Measurements from ENCODE around the gene PNMA6F.

DNA sequence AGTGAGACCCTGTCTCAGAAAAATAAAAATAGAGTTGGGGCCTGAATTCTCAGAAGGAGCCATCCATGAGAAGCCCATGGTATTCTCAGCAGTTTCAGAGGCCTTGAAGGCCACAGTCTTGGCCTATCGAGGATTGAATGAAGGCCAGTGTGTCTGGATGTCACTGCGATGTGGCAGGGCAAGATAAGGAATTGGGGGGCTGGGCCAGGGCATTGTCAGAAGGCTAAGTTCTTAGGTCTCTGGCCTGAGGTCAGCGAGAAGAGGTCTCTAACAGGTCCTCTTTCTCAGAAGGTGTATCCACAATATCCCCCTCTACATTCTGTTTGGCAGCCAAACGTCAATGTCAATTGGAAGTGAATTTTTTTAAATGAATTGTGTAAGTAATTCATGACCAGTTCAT lies 18.1 kb upstream of the PNMA6F start:
- TF ChIP-seq, protein P1, sequence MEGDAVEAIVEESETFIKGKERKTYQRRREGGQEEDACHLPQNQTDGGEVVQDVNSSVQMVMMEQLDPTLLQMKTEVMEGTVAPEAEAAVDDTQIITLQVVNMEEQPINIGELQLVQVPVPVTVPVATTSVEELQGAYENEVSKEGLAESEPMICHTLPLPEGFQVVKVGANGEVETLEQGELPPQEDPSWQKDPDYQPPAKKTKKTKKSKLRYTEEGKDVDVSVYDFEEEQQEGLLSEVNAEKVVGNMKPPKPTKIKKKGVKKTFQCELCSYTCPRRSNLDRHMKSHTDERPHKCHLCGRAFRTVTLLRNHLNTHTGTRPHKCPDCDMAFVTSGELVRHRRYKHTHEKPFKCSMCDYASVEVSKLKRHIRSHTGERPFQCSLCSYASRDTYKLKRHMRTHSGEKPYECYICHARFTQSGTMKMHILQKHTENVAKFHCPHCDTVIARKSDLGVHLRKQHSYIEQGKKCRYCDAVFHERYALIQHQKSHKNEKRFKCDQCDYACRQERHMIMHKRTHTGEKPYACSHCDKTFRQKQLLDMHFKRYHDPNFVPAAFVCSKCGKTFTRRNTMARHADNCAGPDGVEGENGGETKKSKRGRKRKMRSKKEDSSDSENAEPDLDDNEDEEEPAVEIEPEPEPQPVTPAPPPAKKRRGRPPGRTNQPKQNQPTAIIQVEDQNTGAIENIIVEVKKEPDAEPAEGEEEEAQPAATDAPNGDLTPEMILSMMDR (IDR thresholded peaks at IDR 0.05) = no peak
- TF ChIP-seq POLR2A (IDR thresholded peaks at IDR 0.05) = no peak

All from heart left ventricle (tissue), 13 donors.